Measurements from ENCODE around the gene GIPR. TPM values are rescaled to one million over a fixed set of nuclear protein-coding genes. Genes with fewer than 3 reads are reported as not detected.

The GIPR gene
- total and polyA plus RNA-seq, 10 of the 15 experiments (the other 5 are each of a cell fraction or from before 2014, with no cell fraction given) = 1.7 to 26.3 (median 13.7) TPM

- TF ChIP-seq, protein P1, sequence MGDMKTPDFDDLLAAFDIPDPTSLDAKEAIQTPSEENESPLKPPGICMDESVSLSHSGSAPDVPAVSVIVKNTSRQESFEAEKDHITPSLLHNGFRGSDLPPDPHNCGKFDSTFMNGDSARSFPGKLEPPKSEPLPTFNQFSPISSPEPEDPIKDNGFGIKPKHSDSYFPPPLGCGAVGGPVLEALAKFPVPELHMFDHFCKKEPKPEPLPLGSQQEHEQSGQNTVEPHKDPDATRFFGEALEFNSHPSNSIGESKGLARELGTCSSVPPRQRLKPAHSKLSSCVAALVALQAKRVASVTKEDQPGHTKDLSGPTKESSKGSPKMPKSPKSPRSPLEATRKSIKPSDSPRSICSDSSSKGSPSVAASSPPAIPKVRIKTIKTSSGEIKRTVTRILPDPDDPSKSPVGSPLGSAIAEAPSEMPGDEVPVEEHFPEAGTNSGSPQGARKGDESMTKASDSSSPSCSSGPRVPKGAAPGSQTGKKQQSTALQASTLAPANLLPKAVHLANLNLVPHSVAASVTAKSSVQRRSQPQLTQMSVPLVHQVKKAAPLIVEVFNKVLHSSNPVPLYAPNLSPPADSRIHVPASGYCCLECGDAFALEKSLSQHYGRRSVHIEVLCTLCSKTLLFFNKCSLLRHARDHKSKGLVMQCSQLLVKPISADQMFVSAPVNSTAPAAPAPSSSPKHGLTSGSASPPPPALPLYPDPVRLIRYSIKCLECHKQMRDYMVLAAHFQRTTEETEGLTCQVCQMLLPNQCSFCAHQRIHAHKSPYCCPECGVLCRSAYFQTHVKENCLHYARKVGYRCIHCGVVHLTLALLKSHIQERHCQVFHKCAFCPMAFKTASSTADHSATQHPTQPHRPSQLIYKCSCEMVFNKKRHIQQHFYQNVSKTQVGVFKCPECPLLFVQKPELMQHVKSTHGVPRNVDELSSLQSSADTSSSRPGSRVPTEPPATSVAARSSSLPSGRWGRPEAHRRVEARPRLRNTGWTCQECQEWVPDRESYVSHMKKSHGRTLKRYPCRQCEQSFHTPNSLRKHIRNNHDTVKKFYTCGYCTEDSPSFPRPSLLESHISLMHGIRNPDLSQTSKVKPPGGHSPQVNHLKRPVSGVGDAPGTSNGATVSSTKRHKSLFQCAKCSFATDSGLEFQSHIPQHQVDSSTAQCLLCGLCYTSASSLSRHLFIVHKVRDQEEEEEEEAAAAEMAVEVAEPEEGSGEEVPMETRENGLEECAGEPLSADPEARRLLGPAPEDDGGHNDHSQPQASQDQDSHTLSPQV (IDR thresholded peaks at IDR 0.05) = no peak
- TF ChIP-seq TCF12 (IDR thresholded peaks at IDR 0.05; ENCODE audit: low read depth, low read length) = no peak
- TF ChIP-seq, protein P2, sequence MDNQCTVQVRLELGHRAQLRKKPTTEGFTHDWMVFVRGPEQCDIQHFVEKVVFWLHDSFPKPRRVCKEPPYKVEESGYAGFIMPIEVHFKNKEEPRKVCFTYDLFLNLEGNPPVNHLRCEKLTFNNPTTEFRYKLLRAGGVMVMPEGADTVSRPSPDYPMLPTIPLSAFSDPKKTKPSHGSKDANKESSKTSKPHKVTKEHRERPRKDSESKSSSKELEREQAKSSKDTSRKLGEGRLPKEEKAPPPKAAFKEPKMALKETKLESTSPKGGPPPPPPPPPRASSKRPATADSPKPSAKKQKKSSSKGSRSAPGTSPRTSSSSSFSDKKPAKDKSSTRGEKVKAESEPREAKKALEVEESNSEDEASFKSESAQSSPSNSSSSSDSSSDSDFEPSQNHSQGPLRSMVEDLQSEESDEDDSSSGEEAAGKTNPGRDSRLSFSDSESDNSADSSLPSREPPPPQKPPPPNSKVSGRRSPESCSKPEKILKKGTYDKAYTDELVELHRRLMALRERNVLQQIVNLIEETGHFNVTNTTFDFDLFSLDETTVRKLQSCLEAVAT (IDR thresholded peaks at IDR 0.05) = no peak
- TF ChIP-seq NR2C1 (IDR thresholded peaks at IDR 0.05) = no peak
- no peak for TF ChIP-seq POU2F2 (IDR thresholded peaks at IDR 0.05; ENCODE audit: borderline replicate concordance, low read depth, low read length)
- no peak for TF ChIP-seq CREM (IDR thresholded peaks at IDR 0.05; ENCODE audit: low read depth)
- no peak for TF ChIP-seq FOXK2 (IDR thresholded peaks at IDR 0.05)
- no peak for TF ChIP-seq FOXM1 (IDR thresholded peaks at IDR 0.05; ENCODE audit: low read depth, low read length)
- no peak for TF ChIP-seq SIX5 (IDR thresholded peaks at IDR 0.05; ENCODE audit: low read depth, low read length, severe bottlenecking)
- no peak for TF ChIP-seq TARDBP (IDR thresholded peaks at IDR 0.05; ENCODE audit: borderline replicate concordance)
- no peak for TF ChIP-seq BMI1 (IDR thresholded peaks at IDR 0.05; ENCODE audit: borderline replicate concordance)
- TF ChIP-seq IRF3 (IDR thresholded peaks at IDR 0.05) = peak; percentile 10; the same call in 1 of the 2 replicates
- no peak for TF ChIP-seq SMAD5 (IDR thresholded peaks at IDR 0.05; ENCODE audit: low read depth)
- TF ChIP-seq NFYA (IDR thresholded peaks at IDR 0.05; ENCODE audit: borderline replicate concordance, low read depth, low read length) = no peak
- TF ChIP-seq E4F1 (IDR thresholded peaks at IDR 0.05; ENCODE audit: borderline replicate concordance, partially characterized antibody) = no peak
- TF ChIP-seq KDM1A (IDR thresholded peaks at IDR 0.05; ENCODE audit: borderline replicate concordance) = no peak
- TF ChIP-seq RFX5 (IDR thresholded peaks at IDR 0.05; ENCODE audit: low read depth, low read length) = no peak
- TF ChIP-seq RCOR1 (conservative IDR thresholded peaks at IDR 0.05; ENCODE audit: low read depth, low read length) = no peak
- no peak for TF ChIP-seq NBN (IDR thresholded peaks at IDR 0.05)
Observed at GRCh38 chr19:45693106-45693788, 25.2 kb downstream of the GIPR start (continued).
